Heart left ventricle (tissue), 16 donors: ENCODE measurements around the gene SH2D1B. TPM values are rescaled to one million over a fixed set of nuclear protein-coding genes. Genes with fewer than 3 reads are reported as not detected.

Experiments
- ATAC-seq, 4 donors: fragments of 200-7000 bp; cut with Tn5 transposase; one replicate each; pipeline ENCODE4 v1.9.1; 2020 to 2022; ENCODE audit warnings: moderate library complexity in 4 of 4, mild to moderate bottlenecking in 3 of 4, moderate number of reproducible peaks in 1 of 4
- DNase-seq, 5 donors: peaks; one replicate each; pipeline ENCODE4 v3.0.0-alpha.2; 2020
- H3K27ac ChIP-seq, 12 donors: fragments of 200-600 bp; sonication (generic) in 4 of 12; one replicate each; pipeline versions ENCODE4 v1.5.0 to v1.8.0; 2016 to 2022; ENCODE audit warnings: mild to moderate bottlenecking in 2 of 12
- H3K27me3 ChIP-seq, 9 donors: fragments of 200-600 bp; sonication (generic) in 2 of 9; one replicate each; pipeline versions ENCODE4 v1.5.1 to v1.8.0; 2016 to 2022; ENCODE audit warnings: mild to moderate bottlenecking in 3 of 9
- H3K36me3 ChIP-seq, 9 donors: fragments of 200-600 bp; sonication (generic) in 2 of 9; one replicate each; pipeline versions ENCODE4 v1.5.0 to v1.8.0; 2018 to 2022; ENCODE audit warnings: mild to moderate bottlenecking in 2 of 9
- H3K4me1 ChIP-seq, 12 donors: fragments of 200-600 bp; sonication (generic) in 4 of 12; one replicate each; pipeline versions ENCODE4 v1.5.0 to v1.8.0; 2016 to 2022; ENCODE audit warnings: mild to moderate bottlenecking in 3 of 12
- H3K4me3 ChIP-seq, 12 donors: fragments of 200-600 bp; sonication (generic) in 4 of 12; one replicate each; pipeline versions ENCODE4 v1.5.0 to v1.8.0; 2017 to 2022; ENCODE audit warnings: mild to moderate bottlenecking in 9 of 12, moderate library complexity in 4 of 12
- H3K9me3 ChIP-seq, 12 donors: fragments of 200-600 bp; sonication (generic) in 4 of 12; one replicate each; pipeline versions ENCODE4 v1.5.0 to v1.8.0; 2016 to 2022; ENCODE audit warnings: mild to moderate bottlenecking in 1 of 12
- POLR2A ChIP-seq, 2 donors: fragments of 450-650 bp; IDR thresholded peaks; one replicate each; pipeline ENCODE4 v1.6.1; 2017; ENCODE audit warnings: antibody characterized with exemption in 2 of 2, mild to moderate bottlenecking in 2 of 2, moderate library complexity in 2 of 2
- WGBS, 4 donors: extraction: QIAGEN DNeasy Blood & Tissue Kit in 2 of 4; methylation state at CpG; one replicate each; pipeline versions ENCODE4 v1.1.5 to v1.1.7; 2013 to 2018; 5-methylcytosine and 5-hydroxymethylcytosine counted together
- intact Hi-C, 10 donors: fragments of 100-400 bp; cut with DNase I; formaldehyde crosslinking; loops; one replicate each; pipeline versions ENCODE4 v1.11.1 to v1.14.2; 2022
- polyA plus RNA-seq, 2 donors: library from polyadenylated mRNA; stranded (reverse); fragments of 200-250 nt; gene quantifications; one replicate each; pipeline ENCODE4 v1.2.3, GENCODE V29; 2013
- total RNA-seq, 9 donors: library from RNA; depleted of rRNA in 2 of 9; stranded (reverse); fragments of >200 nt in 2 of 9; fragmentation: NEBNext Ultra II Directional in 3 of 9; extraction: Animal tissue kit (Norgen Biotek cat#: 25700) in 3 of 9; gene quantifications; one replicate each; pipeline versions ENCODE4 v1.1.0 to v1.2.4, GENCODE V29; 2016 to 2023
- TF ChIP-seq, protein P1 (sequence below), 12 donors: fragments of 200-600 bp; sonication (generic) in 4 of 12; IDR thresholded peaks; one replicate each; pipeline versions ENCODE4 v1.5.0 to v1.8.0; 2018 to 2022; ENCODE audit warnings: antibody characterized with exemption in 12 of 12, mild to moderate bottlenecking in 5 of 12
- donor health status: ischemic (EF 13 %, LVEDD 7.1; RV severe dilation, severe dysfunction).
- donor health status: healthy with polysubstance abuse.
- donor health status: DM: no; HTN: yes; CAD: no.
- donor health status: DM: no; HTN: no; CAD: no.
- donor health status: ischemic (EF 25% LVEDD 6.9; RV normal size, moderate dysfunction).
- donor health status: ischemic (EF 25% LVEDD 5.7; RV mildly dilated, moderate dysfunction).
- donor health status: healthy.
- donor health status: DM: yes; HTN: yes; CAD: no.
- donor health status: ischemic (EF 35%, LVEDD 5.7; RV mildly dilated, moderate dysfunction).
- donor health status: nonischemic (EF 11% LVEDD 7.7; RV severe dilation, severe dysfunction).
- donor health status: DM: yes; HTN: yes; CAD: no.
- donor health status: PGD.
- donor health status: ischemic (EF 29% LVEDD 5.4; RV normal size, mild dysfunction).
- donor health status: nonischemic (EF 23%, LVEDD 6.1; RV moderate dilation, normal function).

Gene SH2D1B
- total and polyA plus RNA-seq, 11 donors, result 0.11 to 1.1 (median 0.35) TPM; not detected in 7

DNA sequence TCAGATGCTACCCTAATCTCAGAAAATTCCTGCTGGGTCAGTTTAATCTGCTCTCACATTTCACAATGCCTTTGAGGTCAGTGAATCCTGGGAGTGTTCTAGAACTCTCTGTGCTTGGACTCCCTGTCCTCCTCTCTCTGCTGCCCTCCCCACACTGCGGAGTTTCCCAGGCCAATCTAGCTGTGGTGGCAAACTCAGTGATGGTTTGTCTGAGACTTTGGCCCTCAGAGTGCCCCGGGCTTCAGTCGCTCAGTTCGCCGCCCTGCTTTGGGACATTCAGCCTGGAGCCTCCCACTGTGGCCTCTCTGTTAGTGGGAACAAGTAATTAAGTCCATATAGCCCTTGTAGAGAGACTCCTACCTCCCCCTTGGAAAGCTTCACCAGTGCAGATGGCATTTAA is 23.3 kb downstream of the SH2D1B start:
- intact Hi-C loops, result loop anchor here in 6 of 10 donors (5.0 to 10.0 kb wide), 5 partner anchors 101 to 331 kb away; no protein-coding TSS in a partner anchor
- ATAC-seq (peak in 2 of 4 donors; percentile 50 to 66), DNase-seq (no peak)
- Histone ChIP-seq H3K27me3 (peaks cover 0 to 7% (median 0%) of the 10 kb centered on the region in 9 donors), H3K36me3 (peaks cover 0 to 3% (median 0%) of the 10 kb centered on the region in 9 donors), H3K4me1 (peaks cover 0 to 4% (median 0%) of the 10 kb centered on the region in 12 donors), H3K9me3 (no peaks in the 10 kb centered on the region), H3K27ac (no peak overlapping the region), H3K4me3 (no peak overlapping the region)
- no peak for TF ChIP-seq POLR2A (IDR thresholded peaks at IDR 0.05)
- TF ChIP-seq, protein P1, sequence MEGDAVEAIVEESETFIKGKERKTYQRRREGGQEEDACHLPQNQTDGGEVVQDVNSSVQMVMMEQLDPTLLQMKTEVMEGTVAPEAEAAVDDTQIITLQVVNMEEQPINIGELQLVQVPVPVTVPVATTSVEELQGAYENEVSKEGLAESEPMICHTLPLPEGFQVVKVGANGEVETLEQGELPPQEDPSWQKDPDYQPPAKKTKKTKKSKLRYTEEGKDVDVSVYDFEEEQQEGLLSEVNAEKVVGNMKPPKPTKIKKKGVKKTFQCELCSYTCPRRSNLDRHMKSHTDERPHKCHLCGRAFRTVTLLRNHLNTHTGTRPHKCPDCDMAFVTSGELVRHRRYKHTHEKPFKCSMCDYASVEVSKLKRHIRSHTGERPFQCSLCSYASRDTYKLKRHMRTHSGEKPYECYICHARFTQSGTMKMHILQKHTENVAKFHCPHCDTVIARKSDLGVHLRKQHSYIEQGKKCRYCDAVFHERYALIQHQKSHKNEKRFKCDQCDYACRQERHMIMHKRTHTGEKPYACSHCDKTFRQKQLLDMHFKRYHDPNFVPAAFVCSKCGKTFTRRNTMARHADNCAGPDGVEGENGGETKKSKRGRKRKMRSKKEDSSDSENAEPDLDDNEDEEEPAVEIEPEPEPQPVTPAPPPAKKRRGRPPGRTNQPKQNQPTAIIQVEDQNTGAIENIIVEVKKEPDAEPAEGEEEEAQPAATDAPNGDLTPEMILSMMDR (IDR thresholded peaks at IDR 0.05), result no peak
- WGBS, 4 donors, result 90 to 96% (median 93%) methylated on average over 5 of the region's 5 CpGs

- intact Hi-C loops, result loop anchor here in 6 of 10 donors (5.0 to 10.0 kb wide), 5 partner anchors 101 to 331 kb away; no protein-coding TSS in a partner anchor
- WGBS, 4 donors, result 71 to 86% (median 82%) methylated on average over 8 of the region's 8 CpGs
- Histone ChIP-seq H3K4me3 (no peak overlapping the region), H3K27me3 (peaks cover 0 to 7% (median 0%) of the 10 kb centered on the region in 9 donors), H3K9me3 (no peaks in the 10 kb centered on the region), H3K36me3 (peaks cover 0 to 6% (median 0%) of the 10 kb centered on the region in 9 donors), H3K4me1 (peaks cover 0 to 4% (median 0%) of the 10 kb centered on the region in 12 donors), H3K27ac (no peak overlapping the region)
- no peak for DNase-seq
- no peak for TF ChIP-seq POLR2A (IDR thresholded peaks at IDR 0.05)
- TF ChIP-seq, protein P1 (IDR thresholded peaks at IDR 0.05), result no peak
- ATAC-seq, result no peak
Measured at GRCh38 chr1:162388083-162388594, 23.8 kb downstream of the SH2D1B start.

GRCh38 chr1:162387226-162388082 is 24.5 kb downstream of the SH2D1B start:
- no peak overlapping the region for H3K27ac ChIP-seq
- intact Hi-C loops, result loop anchor here in 6 of 10 donors (5.0 to 10.0 kb wide), 5 partner anchors 100 to 330 kb away; no protein-coding TSS in a partner anchor
- DNase-seq, result no peak
- H3K36me3 ChIP-seq, result peaks cover 0 to 6% (median 0%) of the 10 kb centered on the region in 9 donors
- TF ChIP-seq POLR2A (IDR thresholded peaks at IDR 0.05), result no peak
- TF ChIP-seq, protein P1 (IDR thresholded peaks at IDR 0.05), result no peak
- peaks cover 0 to 7% (median 0%) of the 10 kb centered on the region in 9 donors for H3K27me3 ChIP-seq
- no peak for ATAC-seq
- WGBS, 4 donors, result 67 to 80% (median 75%) methylated on average over 20 of the region's 20 CpGs
- no peak overlapping the region for H3K4me3 ChIP-seq
- H3K9me3 ChIP-seq, result no peaks in the 10 kb centered on the region
- H3K4me1 ChIP-seq, result peaks cover 0 to 4% (median 0%) of the 10 kb centered on the region in 12 donors
